Prostate gland (tissue), 2 donors: ENCODE results near the gene NLN. TPM values are rescaled to one million over a fixed set of nuclear protein-coding genes. Genes with fewer than 3 reads are reported as not detected.
"Not testable (repeated sequence)": the region's sequence is repeated elsewhere in the genome, so short reads cannot be mapped to it uniquely, and the experiment has no call there.

Experiments used
- DNase-seq: peaks from one replicate; pipeline ENCODE4 v3.0.0-alpha.2; 2019; ENCODE audit warnings: low spot score
- H3K27ac ChIP-seq, 2 donors: fragments of 200-600 bp; sonication (generic); 2 replicates each; pipeline ENCODE4 v1.5.1; 2017 to 2019
- H3K27me3 ChIP-seq: fragments of 200-600 bp; sonication (generic); replicated peaks from 2 replicates; pipeline ENCODE4 v1.5.1; 2019; ENCODE audit not compliant: insufficient read depth
- H3K36me3 ChIP-seq, 2 donors: fragments of 200-600 bp; sonication (generic); 1 replicate in 1 of 2; 2 replicates in 1 of 2; pipeline versions ENCODE4 v1.5.1 to v1.8.1; 2017 to 2019
- H3K4me1 ChIP-seq: fragments of 200-600 bp; sonication (generic); replicated peaks from 2 replicates; pipeline ENCODE4 v1.5.1; 2019
- H3K4me3 ChIP-seq, 2 donors: fragments of 200-600 bp; sonication (generic); 2 replicates each; pipeline ENCODE4 v1.5.1; 2017 to 2019
- H3K9me3 ChIP-seq: fragments of 200-600 bp; sonication (generic); 2 replicates; pipeline ENCODE4 v1.5.1; 2017
- POLR2A ChIP-seq: fragments of 450-650 bp; IDR thresholded peaks from one replicate; pipeline ENCODE4 v1.6.1; 2016; ENCODE audit warnings: antibody characterized with exemption, mild to moderate bottlenecking
- POLR2AphosphoS5 ChIP-seq: sonication (generic); formaldehyde crosslinking; IDR thresholded peaks from one replicate; pipeline ENCODE4 v1.6.1; 2017; ENCODE audit warnings: antibody characterized with exemption
- WGBS: methylation state at CpG from one replicate; pipeline ENCODE4 v1.1.5; 2018; 5-methylcytosine and 5-hydroxymethylcytosine counted together
- intact Hi-C: fragments of 100-400 bp; cut with DNase I; formaldehyde crosslinking; loops from one replicate; pipeline ENCODE4 v1.14.2; 2022
- total RNA-seq, 2 donors: library from RNA; depleted of rRNA; stranded (reverse); fragments of >200 nt; gene quantifications; one replicate each; pipeline ENCODE4 v1.1.0, GENCODE V29; 2016
- TF ChIP-seq, protein P1 (sequence below), 4 experiments: fragments of 200-600 bp in 2 of 4; fragments of 450-650 bp in 2 of 4; sonication (generic) in 2 of 4; IDR thresholded peaks; 1 replicate in 3 of 4; 2 replicates in 1 of 4; pipeline ENCODE4 v1.5.1; 2016 to 2019; ENCODE audit warnings: antibody characterized with exemption in 4 of 4, mild to moderate bottlenecking in 2 of 4, moderate library complexity in 2 of 4

Gene NLN
- total RNA-seq, 2 donors from 2014 or later: 10.0 to 10.8 TPM

DNA sequence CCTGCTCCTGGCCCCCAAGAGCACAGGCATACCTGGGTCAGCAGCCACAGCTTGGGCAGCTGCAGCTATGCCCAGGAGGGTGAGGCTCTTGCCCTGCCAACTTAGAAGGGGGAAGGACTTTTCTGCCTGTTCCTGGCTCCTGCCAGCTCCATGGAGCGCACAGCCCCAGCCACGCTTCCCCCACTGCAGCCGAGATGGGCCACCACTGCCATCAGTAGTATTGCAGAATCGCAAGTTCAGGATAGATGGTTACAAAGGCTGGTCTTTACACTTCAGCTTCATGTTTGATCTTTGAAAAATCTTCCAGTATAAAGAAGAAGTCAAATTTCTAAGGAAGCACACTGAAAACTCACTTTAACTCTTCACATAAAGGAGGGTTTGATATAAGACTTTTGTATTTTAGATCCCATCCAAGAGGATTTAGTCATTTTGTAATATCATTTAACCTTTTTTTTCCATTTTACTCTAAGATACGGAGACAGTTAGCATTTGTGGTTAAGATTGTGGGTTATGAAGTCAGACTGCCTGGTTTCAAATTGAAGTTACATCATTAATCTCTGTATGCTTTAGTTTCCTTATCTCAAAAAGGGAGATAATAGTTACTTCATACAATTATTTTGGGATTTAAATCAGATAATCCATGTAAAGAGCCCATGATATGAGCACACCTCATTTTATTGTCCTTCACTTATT, 81.8 kb downstream of the NLN start:
- intact Hi-C loops: no loop called here
- Histone ChIP-seq H3K27me3 (no peaks in the 10 kb centered on the region), H3K4me3 (no peak overlapping the region)

DNA sequence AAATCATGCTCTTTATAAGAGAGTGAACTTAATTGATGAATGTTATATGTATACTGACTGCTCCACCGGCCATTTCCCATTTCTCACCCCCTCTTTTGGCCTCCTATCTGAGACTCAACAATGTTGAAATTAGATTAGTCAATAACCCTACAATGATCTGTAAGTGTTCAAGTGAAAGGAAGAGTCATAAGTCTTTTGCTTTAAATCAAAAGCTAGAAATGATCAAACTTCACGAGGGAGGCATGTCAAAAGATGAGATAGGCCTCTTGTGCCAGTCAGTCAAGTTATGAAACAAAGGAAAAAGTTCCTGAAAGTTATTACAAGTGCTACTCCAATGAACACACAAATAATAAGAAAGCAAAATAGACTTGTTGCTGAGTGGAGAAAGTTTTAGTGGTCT, 83.1 kb downstream of the NLN start:
- no peaks in the 10 kb centered on the region for H3K9me3 ChIP-seq
- intact Hi-C loops: no loop called here
- H3K27ac ChIP-seq: no peak overlapping the region
- H3K4me1 ChIP-seq: no peaks in the 10 kb centered on the region
- TF ChIP-seq POLR2A: no peak
- TF ChIP-seq, protein P1, sequence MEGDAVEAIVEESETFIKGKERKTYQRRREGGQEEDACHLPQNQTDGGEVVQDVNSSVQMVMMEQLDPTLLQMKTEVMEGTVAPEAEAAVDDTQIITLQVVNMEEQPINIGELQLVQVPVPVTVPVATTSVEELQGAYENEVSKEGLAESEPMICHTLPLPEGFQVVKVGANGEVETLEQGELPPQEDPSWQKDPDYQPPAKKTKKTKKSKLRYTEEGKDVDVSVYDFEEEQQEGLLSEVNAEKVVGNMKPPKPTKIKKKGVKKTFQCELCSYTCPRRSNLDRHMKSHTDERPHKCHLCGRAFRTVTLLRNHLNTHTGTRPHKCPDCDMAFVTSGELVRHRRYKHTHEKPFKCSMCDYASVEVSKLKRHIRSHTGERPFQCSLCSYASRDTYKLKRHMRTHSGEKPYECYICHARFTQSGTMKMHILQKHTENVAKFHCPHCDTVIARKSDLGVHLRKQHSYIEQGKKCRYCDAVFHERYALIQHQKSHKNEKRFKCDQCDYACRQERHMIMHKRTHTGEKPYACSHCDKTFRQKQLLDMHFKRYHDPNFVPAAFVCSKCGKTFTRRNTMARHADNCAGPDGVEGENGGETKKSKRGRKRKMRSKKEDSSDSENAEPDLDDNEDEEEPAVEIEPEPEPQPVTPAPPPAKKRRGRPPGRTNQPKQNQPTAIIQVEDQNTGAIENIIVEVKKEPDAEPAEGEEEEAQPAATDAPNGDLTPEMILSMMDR (IDR thresholded peaks at IDR 0.05): no peak
- no peak for TF ChIP-seq POLR2AphosphoS5
- H3K4me3 ChIP-seq: no peak overlapping the region
- no peak for DNase-seq
- 93% methylated on average over 2 of the region's 2 CpGs for WGBS
- no peaks in the 10 kb centered on the region for H3K36me3 ChIP-seq
- H3K27me3 ChIP-seq: no peaks in the 10 kb centered on the region

More for the DNA sequence above, 81.8 kb downstream of the NLN start:
- H3K9me3 ChIP-seq: no peaks in the 10 kb centered on the region
- DNase-seq: no peak
- H3K27ac ChIP-seq: no peak overlapping the region
- WGBS: 86% methylated on average over 5 of the region's 5 CpGs
- TF ChIP-seq, protein P1 (IDR thresholded peaks at IDR 0.05): no peak
- TF ChIP-seq POLR2A (no peak), POLR2AphosphoS5 (no peak)
- H3K36me3 ChIP-seq: no peaks in the 10 kb centered on the region
- H3K4me1 ChIP-seq: no peaks in the 10 kb centered on the region

DNA sequence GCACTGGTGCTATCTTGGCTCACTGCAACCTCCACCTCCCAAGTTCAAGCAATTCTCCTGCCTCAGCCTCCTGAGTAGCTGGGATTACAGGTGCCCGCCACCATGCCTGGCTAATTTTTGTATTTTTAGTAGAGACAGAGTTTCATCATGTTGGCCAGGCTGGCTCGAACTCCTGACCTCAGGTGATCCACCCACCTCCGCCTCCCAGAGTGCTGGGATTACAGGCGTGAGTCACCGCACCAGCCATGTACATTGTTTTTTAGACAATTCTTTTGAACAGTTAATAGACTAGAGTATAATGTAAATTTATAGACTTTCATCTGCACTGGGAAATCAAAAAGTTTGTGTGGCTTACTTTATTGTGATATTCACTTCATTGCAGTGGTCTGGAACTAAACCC, 85.5 kb downstream of the NLN start:
- H3K36me3 ChIP-seq, intact Hi-C loops, H3K9me3 ChIP-seq, DNase-seq, H3K27me3 ChIP-seq, H3K4me1 ChIP-seq, H3K4me3 ChIP-seq, H3K27ac ChIP-seq: not testable (repeated sequence)
- over 99% methylated on average over 5 of the region's 5 CpGs for WGBS

DNA sequence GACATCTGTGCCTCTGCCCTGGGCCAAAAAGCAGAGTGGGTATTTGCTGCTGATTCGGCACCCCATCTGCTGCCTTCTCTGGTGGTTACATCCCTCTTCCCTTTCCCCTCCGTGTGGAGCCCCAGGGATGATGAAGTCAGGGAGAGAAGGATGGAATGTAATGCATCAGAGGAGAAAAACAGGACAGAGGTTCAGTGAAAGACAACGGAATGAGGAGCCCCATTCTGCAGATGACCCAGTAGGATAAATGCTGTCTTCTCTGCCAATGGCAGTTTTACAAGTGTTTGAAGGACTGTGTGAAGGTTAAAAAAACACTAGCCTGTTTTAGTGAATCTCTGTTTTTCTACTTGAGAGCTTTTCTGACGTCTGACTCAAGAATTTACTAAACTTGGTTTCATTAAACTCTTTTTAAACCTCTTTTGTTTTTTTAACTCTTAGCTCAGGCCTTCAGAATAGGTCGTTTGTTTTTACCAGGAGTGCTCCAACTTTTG, 86.3 kb downstream of the NLN start:
- Histone ChIP-seq H3K4me1 (no peaks in the 10 kb centered on the region), H3K4me3 (no peak overlapping the region), H3K27me3 (no peaks in the 10 kb centered on the region), H3K36me3 (no peaks in the 10 kb centered on the region), H3K9me3 (no peaks in the 10 kb centered on the region), H3K27ac (no peak overlapping the region)
- no peak for DNase-seq
- 37% methylated on average over 5 of the region's 5 CpGs for WGBS
- intact Hi-C loops: no loop called here
- TF ChIP-seq POLR2A (no peak), POLR2AphosphoS5 (no peak)
- TF ChIP-seq, protein P1 (IDR thresholded peaks at IDR 0.05): no peak

DNA sequence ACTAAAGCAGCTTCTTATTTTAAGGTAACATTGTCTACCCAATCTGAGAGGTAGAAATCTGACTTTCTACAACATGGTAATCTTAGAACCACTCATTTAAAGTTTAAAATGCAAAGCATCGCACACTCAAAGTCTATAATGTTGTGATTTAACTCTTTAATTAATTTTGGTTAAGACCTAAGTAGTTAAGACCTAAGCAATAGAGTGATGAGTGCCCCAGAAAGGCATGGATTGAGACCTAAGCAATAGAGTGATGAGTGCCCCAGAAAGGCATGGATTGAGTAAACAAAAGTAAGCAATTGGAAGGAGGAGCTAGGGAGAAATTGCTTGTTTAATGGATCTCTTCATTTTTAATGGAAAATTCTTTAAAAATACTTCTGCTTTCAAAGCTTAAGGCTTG, 86.8 kb downstream of the NLN start:
- no peak overlapping the region for H3K27ac ChIP-seq
- TF ChIP-seq POLR2A (no peak), POLR2AphosphoS5 (no peak)
- TF ChIP-seq, protein P1 (IDR thresholded peaks at IDR 0.05): no peak

More for the DNA sequence above, 86.8 kb downstream of the NLN start:
- Histone ChIP-seq H3K36me3 (no peaks in the 10 kb centered on the region), H3K4me1 (no peaks in the 10 kb centered on the region), H3K9me3 (no peaks in the 10 kb centered on the region), H3K4me3 (no peak overlapping the region), H3K27me3 (no peaks in the 10 kb centered on the region)
- WGBS: 89% methylated on average over 1 of the region's 1 CpG
- intact Hi-C loops: no loop called here
- DNase-seq: no peak
